Measurements from ENCODE around the gene LCE5A. TPM values are rescaled to one million over a fixed set of nuclear protein-coding genes. Genes with fewer than 3 reads are reported as not detected.
A peak's percentile ranks its signal among the peaks of the same experiment; 100 is the strongest.

Gene LCE5A
- total and polyA plus RNA-seq, 7 donors: not detected

DNA sequence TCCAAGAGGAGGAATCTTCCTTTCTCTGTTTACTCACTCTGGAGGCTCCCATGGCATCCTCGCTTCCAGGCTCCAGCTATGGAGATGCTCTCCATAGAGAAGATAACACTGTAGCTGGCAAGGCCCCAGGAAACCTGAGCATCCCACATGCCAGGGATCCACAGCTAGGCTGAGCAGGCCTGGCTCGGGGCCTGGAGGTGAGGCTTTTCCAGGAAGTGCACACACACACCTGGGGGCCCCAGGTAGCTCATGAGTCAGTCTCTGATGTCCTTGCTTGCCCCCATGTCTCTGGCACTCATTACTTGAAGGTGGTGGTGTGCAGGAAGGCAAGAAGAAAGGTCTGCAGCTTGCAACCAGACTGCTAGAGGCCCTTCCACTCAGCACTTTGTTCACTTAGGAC is 5.5 kb upstream of the LCE5A start:
- no peak for DNase-seq
- Histone ChIP-seq H3K27me3 (peaks cover 0 to 8% (median 0%) of the 10 kb centered on the region in 3 donors), H3K27ac (no peak overlapping the region), H3K4me3 (no peak overlapping the region), H3K4me1 (no peaks in the 10 kb centered on the region), H3K9me3 (no peaks in the 10 kb centered on the region), H3K36me3 (no peaks in the 10 kb centered on the region)
- TF ChIP-seq POLR2A (IDR thresholded peaks at IDR 0.05) (no peak), POLR2AphosphoS5 (IDR thresholded peaks at IDR 0.05) (no peak), EP300 (IDR thresholded peaks at IDR 0.05) (no peak)
- TF ChIP-seq, protein P1, sequence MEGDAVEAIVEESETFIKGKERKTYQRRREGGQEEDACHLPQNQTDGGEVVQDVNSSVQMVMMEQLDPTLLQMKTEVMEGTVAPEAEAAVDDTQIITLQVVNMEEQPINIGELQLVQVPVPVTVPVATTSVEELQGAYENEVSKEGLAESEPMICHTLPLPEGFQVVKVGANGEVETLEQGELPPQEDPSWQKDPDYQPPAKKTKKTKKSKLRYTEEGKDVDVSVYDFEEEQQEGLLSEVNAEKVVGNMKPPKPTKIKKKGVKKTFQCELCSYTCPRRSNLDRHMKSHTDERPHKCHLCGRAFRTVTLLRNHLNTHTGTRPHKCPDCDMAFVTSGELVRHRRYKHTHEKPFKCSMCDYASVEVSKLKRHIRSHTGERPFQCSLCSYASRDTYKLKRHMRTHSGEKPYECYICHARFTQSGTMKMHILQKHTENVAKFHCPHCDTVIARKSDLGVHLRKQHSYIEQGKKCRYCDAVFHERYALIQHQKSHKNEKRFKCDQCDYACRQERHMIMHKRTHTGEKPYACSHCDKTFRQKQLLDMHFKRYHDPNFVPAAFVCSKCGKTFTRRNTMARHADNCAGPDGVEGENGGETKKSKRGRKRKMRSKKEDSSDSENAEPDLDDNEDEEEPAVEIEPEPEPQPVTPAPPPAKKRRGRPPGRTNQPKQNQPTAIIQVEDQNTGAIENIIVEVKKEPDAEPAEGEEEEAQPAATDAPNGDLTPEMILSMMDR (IDR thresholded peaks at IDR 0.05): no peak
- WGBS, 2 donors: 78 to 80% methylated on average over 2 of the region's 2 CpGs
- intact Hi-C loops (cut with DNase I): no loop called here

DNA sequence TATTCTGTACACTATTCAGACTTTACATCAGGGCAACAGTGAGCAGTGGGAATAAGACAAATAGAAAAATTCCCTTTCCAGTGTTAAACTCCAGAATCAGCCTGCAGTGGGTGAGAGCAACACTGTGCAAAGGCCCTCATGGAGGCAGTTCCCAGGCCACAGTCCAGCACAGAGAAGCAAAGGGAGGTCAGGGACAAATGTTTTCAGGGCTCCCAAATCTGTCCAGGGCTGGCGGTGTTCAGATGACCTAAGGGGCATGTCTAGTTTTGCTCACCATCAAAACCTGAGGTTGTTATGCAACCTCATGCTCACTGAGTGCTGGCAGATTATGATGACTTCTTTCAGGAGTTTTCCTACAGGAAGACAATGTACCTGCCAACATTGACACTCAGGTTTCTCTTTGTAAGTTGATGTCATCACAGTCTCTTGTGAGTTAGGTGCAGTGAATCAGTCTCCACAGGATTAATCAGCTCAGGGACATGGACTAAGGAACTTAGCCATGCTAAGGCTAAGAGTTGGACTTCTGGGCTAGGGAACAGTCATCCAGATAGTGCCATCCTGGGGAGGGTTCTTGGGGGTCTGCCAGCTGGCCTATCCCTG is 3.6 kb upstream of the LCE5A start:
- TF ChIP-seq EP300 (IDR thresholded peaks at IDR 0.05) (no peak), POLR2A (IDR thresholded peaks at IDR 0.05) (no peak), POLR2AphosphoS5 (IDR thresholded peaks at IDR 0.05) (no peak)
- no peak overlapping the region for H3K27ac ChIP-seq
- no peaks in the 10 kb centered on the region for H3K4me1 ChIP-seq
- peaks cover 0 to 26% (median 7%) of the 10 kb centered on the region in 3 donors for H3K27me3 ChIP-seq
- whole genome bisulfite sequencing, 2 donors: 89 to 92% methylated on average over 1 of the region's 1 CpG
- intact Hi-C loops (cut with DNase I): no loop called here
- H3K4me3 ChIP-seq: no peak overlapping the region
- no peaks in the 10 kb centered on the region for H3K36me3 ChIP-seq
- no peak for DNase-seq
- no peaks in the 10 kb centered on the region for H3K9me3 ChIP-seq

DNA sequence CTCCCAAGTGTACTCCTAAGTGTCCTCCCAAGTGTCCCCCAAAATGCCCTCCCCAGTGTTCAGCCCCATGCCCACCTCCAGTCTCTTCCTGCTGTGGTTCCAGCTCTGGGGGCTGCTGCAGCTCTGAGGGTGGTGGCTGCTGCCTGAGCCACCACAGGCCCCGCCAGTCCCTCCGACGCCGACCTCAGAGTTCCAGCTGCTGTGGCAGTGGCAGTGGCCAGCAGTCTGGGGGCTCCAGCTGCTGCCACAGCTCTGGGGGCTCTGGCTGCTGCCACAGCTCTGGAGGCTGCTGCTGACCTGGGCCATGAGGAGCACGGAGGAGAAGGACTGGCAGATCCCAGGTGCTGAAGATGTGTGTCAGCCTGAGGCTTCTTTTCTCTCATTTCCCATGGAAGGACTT is 993 bp downstream of the LCE5A start:
- intact Hi-C loops (cut with DNase I): no loop called here
- H3K9me3 ChIP-seq: no peaks in the 10 kb centered on the region
- H3K4me3 ChIP-seq: no peak overlapping the region
- peaks cover 0 to 11% (median 9%) of the 10 kb centered on the region in 4 donors for H3K4me1 ChIP-seq
- TF ChIP-seq, protein P1 (IDR thresholded peaks at IDR 0.05): no peak
- no peak for TF ChIP-seq EP300 (IDR thresholded peaks at IDR 0.05)
- no peak for TF ChIP-seq POLR2AphosphoS5 (IDR thresholded peaks at IDR 0.05)
- TF ChIP-seq POLR2A (IDR thresholded peaks at IDR 0.05): no peak
- WGBS, 2 donors: 75 to 81% methylated on average over 5 of the region's 5 CpGs
- no peak overlapping the region for H3K27ac ChIP-seq
- no peaks in the 10 kb centered on the region for H3K36me3 ChIP-seq
- DNase-seq: no peak
- peaks cover 0 to 67% (median 22%) of the 10 kb centered on the region in 3 donors for H3K27me3 ChIP-seq

DNA sequence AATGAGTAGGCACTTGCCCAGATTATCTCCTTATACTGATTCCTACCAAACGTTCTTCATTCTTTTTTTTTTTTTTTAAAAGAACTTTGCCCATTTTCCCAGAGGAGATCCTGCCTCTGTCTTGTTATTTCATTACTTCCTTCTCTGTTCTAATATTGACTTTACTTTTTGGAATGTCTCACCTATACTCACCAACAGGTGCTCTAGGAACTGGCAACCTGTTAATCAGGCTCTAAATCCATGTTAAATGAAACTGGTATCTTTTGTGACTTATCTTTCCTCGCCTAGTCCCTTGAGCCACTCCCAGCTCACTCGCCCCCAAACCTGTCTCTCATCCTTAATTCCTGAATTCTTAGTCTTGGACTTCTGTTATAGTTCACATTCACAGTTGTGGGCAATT is 2.5 kb downstream of the LCE5A start:
- H3K4me3 ChIP-seq: no peak overlapping the region
- no peaks in the 10 kb centered on the region for H3K9me3 ChIP-seq
- 19 to 64% methylated on average over 3 of the region's 3 CpGs for WGBS, 2 donors
- peaks cover 0 to 11% (median 9%) of the 10 kb centered on the region in 4 donors for H3K4me1 ChIP-seq
- intact Hi-C loops (cut with DNase I): no loop called here
- no peak for DNase-seq
- no peak overlapping the region for H3K27ac ChIP-seq
- no peaks in the 10 kb centered on the region for H3K36me3 ChIP-seq
- no peak for TF ChIP-seq POLR2A (IDR thresholded peaks at IDR 0.05)
- TF ChIP-seq POLR2AphosphoS5 (IDR thresholded peaks at IDR 0.05): no peak
- TF ChIP-seq EP300 (IDR thresholded peaks at IDR 0.05): no peak
- TF ChIP-seq, protein P1 (IDR thresholded peaks at IDR 0.05): no peak
- peaks cover 0 to 64% (median 22%) of the 10 kb centered on the region in 3 donors for H3K27me3 ChIP-seq

DNA sequence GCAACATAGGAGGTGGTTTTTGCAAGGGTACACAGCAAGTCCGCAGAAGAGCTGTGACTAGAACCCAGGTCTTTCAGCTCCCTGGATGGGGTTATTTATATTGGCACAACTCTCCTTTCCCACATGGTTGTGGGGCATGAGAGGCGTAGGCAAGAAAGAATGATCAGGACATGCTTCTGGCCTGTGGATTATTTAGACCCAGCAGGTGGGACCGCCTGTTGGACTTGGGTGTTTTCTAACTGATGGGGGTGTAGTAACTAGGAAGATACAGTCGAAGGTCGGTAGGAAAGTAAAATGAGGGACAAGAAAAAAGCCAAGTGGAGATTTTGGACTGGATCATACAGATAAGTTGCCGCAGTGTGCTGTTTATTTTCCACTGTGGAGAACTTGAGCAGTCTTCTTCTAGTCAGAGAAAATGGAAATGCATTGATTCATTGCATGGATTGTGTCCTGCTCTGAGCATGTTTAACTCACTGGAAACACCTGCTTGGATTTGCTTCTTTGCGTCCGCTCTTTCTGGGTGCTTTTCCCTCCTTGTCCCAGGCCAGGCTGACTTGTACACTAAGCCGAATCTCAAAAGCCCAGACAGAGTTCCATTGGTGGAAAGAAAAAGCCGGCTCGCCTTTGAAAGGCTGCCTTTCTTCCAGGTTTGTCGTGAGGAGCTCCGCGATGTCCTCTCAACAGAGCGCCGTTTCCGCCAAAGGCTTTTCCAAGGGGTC is 4.3 kb downstream of the LCE5A start:
- H3K4me3 ChIP-seq: peak overlapping the region in 2 of 4 donors; percentile 28 to 35

More for the DNA sequence above, 4.3 kb downstream of the LCE5A start:
- TF ChIP-seq, protein P1 (IDR thresholded peaks at IDR 0.05): no peak
- intact Hi-C loops (cut with DNase I): no loop called here
- H3K4me1 ChIP-seq: peaks cover 0 to 11% (median 9%) of the 10 kb centered on the region in 4 donors
- H3K9me3 ChIP-seq: no peaks in the 10 kb centered on the region
- H3K27ac ChIP-seq: no peak overlapping the region
- no peaks in the 10 kb centered on the region for H3K36me3 ChIP-seq
- 33 to 36% methylated on average over 17 of the region's 17 CpGs for WGBS, 2 donors
- H3K27me3 ChIP-seq: peaks cover 0 to 64% (median 22%) of the 10 kb centered on the region in 3 donors
- DNase-seq: no peak
